ENCODE results near the gene NUDT8. TPM values are rescaled to one million over a fixed set of nuclear protein-coding genes. Genes with fewer than 3 reads are reported as not detected.

The NUDT8 gene, protein sequence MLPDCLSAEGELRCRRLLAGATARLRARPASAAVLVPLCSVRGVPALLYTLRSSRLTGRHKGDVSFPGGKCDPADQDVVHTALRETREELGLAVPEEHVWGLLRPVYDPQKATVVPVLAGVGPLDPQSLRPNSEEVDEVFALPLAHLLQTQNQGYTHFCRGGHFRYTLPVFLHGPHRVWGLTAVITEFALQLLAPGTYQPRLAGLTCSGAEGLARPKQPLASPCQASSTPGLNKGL
- polyA plus RNA-seq, result 10 to 100 TPM; 10.1 to 13.4 (median 12.3) TPM

DNA sequence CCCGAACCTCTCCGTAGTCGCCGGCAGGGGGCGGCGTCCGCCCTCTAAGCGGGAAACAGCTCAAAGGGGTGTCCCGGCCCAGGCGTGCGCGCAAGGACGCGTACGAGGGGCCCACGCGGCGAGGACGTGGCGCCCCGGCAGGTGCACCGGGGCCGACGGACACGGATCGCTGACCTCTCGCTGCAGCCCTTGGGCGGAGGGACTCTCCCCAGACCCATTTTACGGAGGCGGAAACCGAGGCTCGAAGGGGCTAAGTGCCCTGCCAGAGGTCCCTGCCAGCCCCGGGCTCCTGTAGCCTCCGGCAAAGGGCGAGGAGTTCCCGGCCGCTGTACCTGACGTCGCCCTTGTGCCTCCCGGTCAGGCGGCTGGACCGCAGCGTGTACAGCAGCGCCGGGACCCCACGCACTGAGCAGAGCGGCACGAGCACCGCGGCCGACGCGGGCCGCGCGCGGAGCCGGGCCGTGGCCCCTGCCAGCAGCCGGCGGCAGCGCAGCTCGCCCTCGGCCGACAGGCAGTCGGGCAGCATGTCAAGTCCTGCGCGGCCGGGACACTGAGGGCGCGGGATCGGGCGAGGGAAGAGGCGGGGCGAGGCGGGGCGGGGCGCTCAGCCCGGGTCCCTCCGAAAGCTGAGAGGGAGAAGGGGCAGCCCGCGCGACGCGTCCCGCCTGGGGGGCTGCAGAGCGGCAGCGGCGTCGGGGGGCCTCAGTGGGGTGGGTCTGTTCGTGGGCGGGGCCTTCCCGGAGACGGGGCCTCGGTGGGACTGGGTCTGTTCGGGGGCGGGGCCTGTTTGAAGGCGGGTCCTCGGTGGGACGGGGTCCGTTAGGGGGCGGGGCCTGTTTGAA is at the start of gene NUDT8:
TSS of gene NUDT8 (minus strand) at position 552 of the 842 bp plus-strand sequence. CDS start at position 526, 26 bp downstream.
- Mint-ChIP-seq H3K4me1 (peaks cover 6 to 14% of the 10 kb centered on the region in 2 donors), H3K27me3 (ENCODE audit: low read depth in 3 of 3) (peaks cover 0 to 2% (median 0%) of the 10 kb centered on the region in 3 donors), H3K4me3 (peak within 1 kb of the TSS; percentile 89 to 90 (median 89)), H3K9me3 (peaks cover 0 to 2% (median 0%) of the 10 kb centered on the region in 6 donors), H3K36me3 (peaks cover 0 to 6% (median 0%) of the 10 kb centered on the region in 3 donors), H3K27ac (peak within 1 kb of the TSS; percentile 75 to 92 (median 88))
- peak; percentile 84 to 86 (median 84) for DNase-seq

DNA sequence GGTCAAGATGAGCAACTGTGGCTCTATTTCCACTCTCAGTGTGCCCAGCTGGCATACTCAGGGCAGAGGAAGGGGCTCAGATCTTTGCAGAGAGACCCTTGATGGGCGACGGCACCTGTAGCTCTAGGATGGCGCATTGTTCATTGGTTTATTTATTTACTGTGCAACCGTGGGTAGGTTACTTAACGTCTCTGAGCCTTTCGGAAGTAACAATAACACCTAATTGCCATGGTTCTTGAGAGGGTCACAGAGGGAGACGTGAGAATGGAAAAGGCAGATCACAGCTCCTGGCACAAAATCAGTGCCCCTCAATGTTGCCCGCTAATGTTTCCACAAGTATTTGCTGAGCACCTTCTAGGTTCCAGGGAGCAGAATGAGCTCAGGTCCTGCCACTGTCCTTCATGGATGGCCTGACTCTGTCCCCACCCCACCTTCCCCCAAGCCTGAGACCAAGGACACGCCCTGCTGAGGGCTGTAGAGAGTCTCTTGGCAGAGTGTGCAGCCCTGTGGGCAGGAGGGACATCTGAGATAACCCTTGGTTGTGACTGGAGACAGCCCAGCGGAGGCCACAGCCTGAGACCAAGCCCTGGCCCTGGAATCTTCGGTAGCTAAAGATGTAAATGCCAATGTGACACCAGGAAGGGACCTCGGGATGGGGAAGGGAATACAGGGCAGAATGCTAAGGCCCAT is 45.5 kb upstream of the NUDT8 start:
- no peaks in the 10 kb centered on the region for H3K9me3 Mint-ChIP-seq
- H3K27ac Mint-ChIP-seq, result no peak overlapping the region
- H3K27me3 Mint-ChIP-seq (ENCODE audit: low read depth in 3 of 3), result peaks cover 1 to 6% (median 2%) of the 10 kb centered on the region in 3 donors
- no peak overlapping the region for H3K4me3 Mint-ChIP-seq
- no peaks in the 10 kb centered on the region for H3K36me3 Mint-ChIP-seq
- DNase-seq, result no peak
- H3K4me1 Mint-ChIP-seq, result no peaks in the 10 kb centered on the region

DNA sequence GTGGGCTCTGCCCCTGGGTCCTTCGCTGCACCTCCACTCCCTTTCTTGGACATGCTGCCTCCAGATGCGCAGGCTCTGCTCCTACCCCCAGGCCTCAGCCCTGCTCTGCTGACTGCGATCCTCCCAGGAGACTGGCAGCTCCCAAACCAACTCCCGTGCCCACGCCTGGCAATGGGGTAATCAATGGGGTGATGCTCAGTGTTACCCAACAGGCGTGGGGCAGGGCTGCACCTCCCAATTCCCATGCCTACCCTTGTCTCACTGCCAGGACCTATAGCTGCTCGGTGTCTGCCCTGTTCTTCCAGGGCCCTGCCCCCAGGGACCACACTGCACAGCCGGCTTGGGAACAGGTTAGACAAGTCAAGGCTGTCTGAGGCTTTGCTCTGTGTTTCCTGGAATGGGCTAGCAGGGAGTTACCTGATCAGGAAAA is 44.7 kb upstream of the NUDT8 start, which contains the start of gene ALDH3B2:
TSS of gene ALDH3B2 (minus strand) at position 182 of the 430 bp plus-strand sequence. CDS start 7,688 bp downstream, outside the sequence.
- H3K36me3 Mint-ChIP-seq, result no peaks in the 10 kb centered on the region
- H3K4me1 Mint-ChIP-seq, result no peaks in the 10 kb centered on the region
- H3K4me3 Mint-ChIP-seq, result no peak within 1 kb of the TSS
- DNase-seq, result no peak
- no peak within 1 kb of the TSS for H3K27ac Mint-ChIP-seq
- no peaks in the 10 kb centered on the region for H3K9me3 Mint-ChIP-seq
- H3K27me3 Mint-ChIP-seq (ENCODE audit: low read depth in 3 of 3), result peaks cover 1 to 6% (median 2%) of the 10 kb centered on the region in 3 donors

DNA sequence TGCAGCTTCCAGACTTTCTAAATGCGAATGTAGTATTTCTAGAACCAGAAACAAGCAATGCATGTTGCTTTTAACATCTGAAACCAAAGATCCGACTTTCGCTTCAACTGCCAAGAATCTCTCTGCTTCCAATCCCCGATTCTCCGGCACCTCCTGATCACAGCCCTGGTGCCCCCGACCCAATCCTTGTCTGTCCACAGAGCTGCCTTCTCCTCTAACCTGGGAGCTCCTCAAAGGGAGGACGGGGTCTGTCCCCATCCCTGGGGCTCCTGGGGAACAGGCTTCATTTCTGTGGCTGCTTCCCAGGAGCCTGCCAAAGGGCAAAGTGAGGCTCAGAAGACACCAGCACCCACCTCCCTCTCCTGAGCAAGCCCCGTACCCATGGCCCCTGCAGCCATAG is 44.2 kb upstream of the NUDT8 start:
- H3K27ac Mint-ChIP-seq, result no peak overlapping the region
- peaks cover 1 to 6% (median 2%) of the 10 kb centered on the region in 3 donors for H3K27me3 Mint-ChIP-seq (ENCODE audit: low read depth in 3 of 3)
- H3K9me3 Mint-ChIP-seq, result no peaks in the 10 kb centered on the region
- no peaks in the 10 kb centered on the region for H3K36me3 Mint-ChIP-seq
- DNase-seq, result no peak
- H3K4me1 Mint-ChIP-seq, result no peaks in the 10 kb centered on the region
- H3K4me3 Mint-ChIP-seq, result no peak overlapping the region

DNA sequence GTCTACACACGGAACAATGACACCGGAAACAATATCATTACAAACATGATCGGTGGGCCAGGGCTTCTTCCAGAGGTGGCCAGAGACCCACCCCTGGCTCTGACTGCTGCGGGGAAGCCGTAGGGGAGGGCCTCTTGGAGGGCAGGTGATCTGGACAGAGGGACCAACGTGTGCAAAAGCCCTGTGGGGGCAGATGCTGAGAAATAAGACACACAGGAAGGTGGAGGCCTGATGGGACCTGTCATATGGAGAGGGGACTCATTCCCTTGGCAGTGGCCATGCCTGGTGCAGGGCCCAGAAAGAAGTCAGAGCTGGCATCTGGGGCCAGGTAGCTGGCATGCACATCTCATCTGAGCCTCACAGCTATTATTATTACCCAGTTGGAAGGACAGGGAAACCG is 43.6 kb upstream of the NUDT8 start:
- no peak overlapping the region for H3K27ac Mint-ChIP-seq
- H3K4me3 Mint-ChIP-seq, result no peak overlapping the region
- H3K9me3 Mint-ChIP-seq, result no peaks in the 10 kb centered on the region
- H3K36me3 Mint-ChIP-seq, result no peaks in the 10 kb centered on the region
- no peak for DNase-seq
- H3K4me1 Mint-ChIP-seq, result no peaks in the 10 kb centered on the region
- peaks cover 1 to 6% (median 2%) of the 10 kb centered on the region in 3 donors for H3K27me3 Mint-ChIP-seq (ENCODE audit: low read depth in 3 of 3)

DNA sequence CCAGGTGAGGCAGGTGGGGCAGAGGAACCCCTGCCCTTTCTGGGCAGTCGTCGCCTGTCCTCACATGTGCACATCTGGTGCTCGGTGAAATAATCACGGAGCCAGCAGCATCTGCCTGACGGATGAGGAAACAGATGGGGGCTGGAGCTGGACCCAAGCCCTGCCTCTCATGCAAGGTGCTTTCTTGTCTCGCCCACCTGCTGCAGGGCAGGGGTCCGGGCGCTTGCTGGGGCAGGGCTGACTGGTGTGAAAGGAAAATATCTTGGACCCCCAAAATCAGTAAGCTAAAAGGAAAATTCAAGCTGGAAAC is 41.4 kb upstream of the NUDT8 start:
- no peak for DNase-seq
- Mint-ChIP-seq H3K4me3 (no peak overlapping the region), H3K4me1 (no peaks in the 10 kb centered on the region), H3K9me3 (no peaks in the 10 kb centered on the region), H3K36me3 (no peaks in the 10 kb centered on the region), H3K27me3 (ENCODE audit: low read depth in 3 of 3) (peaks cover 0 to 6% (median 1%) of the 10 kb centered on the region in 3 donors), H3K27ac (no peak overlapping the region)

DNA sequence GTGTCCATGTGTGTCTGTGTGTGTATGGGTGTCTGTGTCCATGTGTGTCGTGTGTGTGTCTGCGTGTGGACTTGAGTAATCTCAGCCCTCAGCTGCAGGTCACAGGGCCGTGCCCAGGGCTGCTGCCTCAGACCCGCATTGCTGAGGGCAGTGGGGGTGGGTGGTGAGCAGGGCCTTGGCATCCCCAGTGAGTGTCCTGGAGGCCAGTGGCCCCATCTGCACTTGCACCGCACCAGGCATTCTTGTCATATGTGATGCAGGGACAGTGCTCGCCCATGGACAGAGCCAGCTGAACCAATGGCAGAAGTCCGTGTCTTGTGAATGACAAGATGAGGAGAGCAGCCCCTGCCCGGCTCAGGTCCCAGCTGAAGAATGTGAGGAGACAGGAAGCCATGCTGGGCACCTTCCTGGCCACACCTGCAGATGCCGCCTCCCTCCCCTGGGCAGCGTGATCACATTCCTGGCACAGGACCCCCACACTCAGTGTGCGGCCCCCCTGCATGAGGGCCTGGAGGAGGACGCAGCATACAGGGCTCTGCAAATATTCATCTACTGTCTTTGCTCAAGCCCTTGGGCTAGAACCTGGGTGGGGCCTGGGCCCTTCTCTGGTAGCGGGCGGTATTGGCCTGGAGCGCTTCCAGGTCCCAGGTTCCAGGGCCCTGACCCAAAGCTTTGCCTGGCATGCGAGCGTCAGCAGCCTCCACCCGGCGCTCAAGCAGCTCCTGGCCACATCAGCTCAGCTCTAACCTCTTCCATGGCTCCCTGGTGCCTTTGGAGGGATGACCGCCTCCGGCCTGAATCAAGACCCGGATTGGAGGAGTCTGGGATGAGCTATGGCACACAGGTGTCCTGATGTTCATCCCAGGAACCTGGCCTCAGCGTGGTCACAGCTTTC is 40.8 kb upstream of the NUDT8 start:
- Mint-ChIP-seq H3K4me3 (no peak overlapping the region), H3K27ac (no peak overlapping the region), H3K36me3 (no peaks in the 10 kb centered on the region), H3K4me1 (no peaks in the 10 kb centered on the region), H3K27me3 (ENCODE audit: low read depth in 3 of 3) (peaks cover 0 to 6% (median 1%) of the 10 kb centered on the region in 3 donors), H3K9me3 (no peaks in the 10 kb centered on the region)
- no peak for DNase-seq

DNA sequence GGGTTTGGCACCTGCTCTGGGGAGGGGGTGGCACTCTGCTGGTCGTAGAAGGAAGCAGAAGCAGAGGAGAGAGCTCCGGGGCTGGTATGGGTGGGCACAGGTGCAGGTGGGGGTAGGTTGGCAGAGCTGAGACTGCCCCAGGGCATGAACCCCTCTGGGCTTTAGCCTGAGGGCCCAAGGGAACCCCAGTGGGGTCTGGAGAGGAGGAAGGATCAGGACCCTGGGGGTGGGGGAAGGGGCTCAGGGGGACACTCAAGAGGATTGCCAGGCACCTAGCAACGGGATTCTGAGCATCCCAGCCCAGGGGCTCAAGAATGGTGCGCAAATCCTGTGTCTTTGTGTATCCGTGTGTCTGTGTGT is 38.4 kb upstream of the NUDT8 start:
- Mint-ChIP-seq H3K4me3 (no peak overlapping the region), H3K27me3 (ENCODE audit: low read depth in 3 of 3) (peaks cover 0 to 3% (median 3%) of the 10 kb centered on the region in 3 donors), H3K36me3 (no peaks in the 10 kb centered on the region), H3K27ac (no peak overlapping the region), H3K9me3 (no peaks in the 10 kb centered on the region), H3K4me1 (no peaks in the 10 kb centered on the region)
- no peak for DNase-seq

DNA sequence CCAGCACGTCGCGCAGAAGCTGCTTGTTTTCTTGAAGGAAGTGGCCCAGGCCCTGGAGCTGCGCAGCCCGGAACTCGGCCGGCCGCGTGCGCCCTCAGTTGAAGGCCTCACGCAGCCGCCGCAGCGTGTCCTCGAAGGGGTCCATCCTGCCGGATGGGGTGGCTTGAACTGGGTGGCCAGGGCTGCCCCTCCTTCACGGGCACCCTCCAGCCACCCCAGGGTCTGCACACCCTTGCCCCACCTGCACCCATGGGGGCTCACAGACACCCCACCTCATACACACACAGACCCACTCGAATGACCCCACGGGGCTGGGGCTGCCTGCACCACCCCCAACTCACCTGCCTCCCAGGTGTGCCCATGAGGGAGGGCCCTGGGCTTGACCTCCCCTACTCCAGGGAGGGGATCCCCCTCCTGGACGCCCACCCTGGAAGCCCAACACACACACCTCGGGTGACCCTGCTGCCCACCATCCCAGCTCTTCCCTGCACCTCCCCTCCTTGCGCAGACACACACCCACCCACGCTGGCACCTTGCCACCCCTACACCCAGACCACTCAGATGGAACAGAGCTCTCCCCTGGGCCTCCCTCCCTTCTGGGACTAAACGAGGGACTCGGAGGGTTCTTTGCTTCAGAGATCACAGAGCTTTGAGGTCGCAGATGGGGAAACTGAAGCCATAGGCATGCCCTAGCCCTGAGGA is 37.9 kb upstream of the NUDT8 start:
- DNase-seq, result no peak
- no peaks in the 10 kb centered on the region for H3K9me3 Mint-ChIP-seq

DNA sequence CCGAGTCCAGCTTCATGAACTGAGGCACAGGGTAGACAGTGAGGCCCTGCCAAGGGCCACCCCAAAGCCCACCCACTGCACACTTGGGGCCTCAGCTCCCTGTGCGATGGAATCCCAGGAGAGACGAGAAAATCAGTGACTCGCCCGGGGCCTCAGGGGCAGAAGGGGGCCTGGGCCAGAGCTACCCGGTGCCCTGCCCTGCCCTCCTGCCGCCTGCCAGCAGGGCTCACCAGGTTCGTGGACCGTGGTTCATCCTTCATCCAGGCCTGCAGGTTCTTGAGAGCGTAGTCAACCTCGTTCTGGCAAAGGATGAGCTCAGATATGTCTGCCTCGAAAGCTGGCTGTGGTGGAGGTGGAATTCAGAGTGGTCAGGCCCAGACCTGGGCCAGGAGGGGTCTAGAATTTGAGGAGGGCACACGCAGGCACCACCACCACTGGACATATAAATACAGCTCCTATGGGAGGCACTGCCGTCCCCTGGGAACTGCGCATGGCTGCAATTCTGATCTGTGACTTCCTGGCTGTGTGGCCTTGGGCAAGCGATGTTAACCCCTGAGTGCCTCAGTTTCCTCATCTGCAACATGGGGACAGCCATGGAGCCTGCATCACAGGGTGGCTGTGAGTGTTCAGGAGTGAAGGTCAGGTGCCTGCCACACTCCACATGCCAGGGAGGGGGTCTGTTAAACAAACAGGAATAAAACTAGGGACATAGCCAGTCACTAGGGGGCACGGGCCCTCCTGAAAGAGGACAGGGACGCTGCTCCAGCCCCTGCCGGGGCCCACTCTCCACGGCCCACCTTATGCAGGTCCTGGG is 37.1 kb upstream of the NUDT8 start:
- H3K9me3 Mint-ChIP-seq, result no peaks in the 10 kb centered on the region
- H3K27ac Mint-ChIP-seq, result no peak overlapping the region
- H3K36me3 Mint-ChIP-seq, result no peaks in the 10 kb centered on the region
- no peak for DNase-seq
- H3K4me1 Mint-ChIP-seq, result no peaks in the 10 kb centered on the region
- H3K4me3 Mint-ChIP-seq, result no peak overlapping the region
- H3K27me3 Mint-ChIP-seq (ENCODE audit: low read depth in 3 of 3), result peaks cover 0 to 3% (median 2%) of the 10 kb centered on the region in 3 donors

More for the DNA sequence above, 37.9 kb upstream of the NUDT8 start:
- Mint-ChIP-seq H3K36me3 (no peaks in the 10 kb centered on the region), H3K27me3 (ENCODE audit: low read depth in 3 of 3) (peaks cover 0 to 3% (median 2%) of the 10 kb centered on the region in 3 donors), H3K4me3 (no peak overlapping the region), H3K27ac (no peak overlapping the region), H3K4me1 (no peaks in the 10 kb centered on the region)

DNA sequence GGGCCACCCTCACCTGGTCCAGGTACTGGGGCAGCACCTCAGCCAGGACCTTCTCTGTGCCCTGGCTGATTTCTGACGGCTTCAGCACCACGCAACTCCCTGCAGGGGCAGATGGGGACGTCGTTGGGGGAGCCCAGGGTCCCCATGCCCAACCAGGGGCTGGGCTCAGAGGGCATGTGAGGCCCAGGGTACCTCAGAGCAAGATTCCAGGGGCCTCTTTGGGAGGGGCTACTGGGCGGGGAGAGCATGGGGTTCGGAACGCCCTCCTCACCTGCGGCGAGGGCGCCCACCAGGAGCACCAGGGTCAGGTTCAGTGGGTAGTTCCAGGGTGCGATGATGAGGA is 36.5 kb upstream of the NUDT8 start:
- no peak for DNase-seq
- peaks cover 0 to 5% (median 2%) of the 10 kb centered on the region in 3 donors for H3K27me3 Mint-ChIP-seq (ENCODE audit: low read depth in 3 of 3)
- H3K4me3 Mint-ChIP-seq, result no peak overlapping the region
- H3K4me1 Mint-ChIP-seq, result no peaks in the 10 kb centered on the region
- no peaks in the 10 kb centered on the region for H3K9me3 Mint-ChIP-seq
- H3K27ac Mint-ChIP-seq, result no peak overlapping the region
- H3K36me3 Mint-ChIP-seq, result no peaks in the 10 kb centered on the region

DNA sequence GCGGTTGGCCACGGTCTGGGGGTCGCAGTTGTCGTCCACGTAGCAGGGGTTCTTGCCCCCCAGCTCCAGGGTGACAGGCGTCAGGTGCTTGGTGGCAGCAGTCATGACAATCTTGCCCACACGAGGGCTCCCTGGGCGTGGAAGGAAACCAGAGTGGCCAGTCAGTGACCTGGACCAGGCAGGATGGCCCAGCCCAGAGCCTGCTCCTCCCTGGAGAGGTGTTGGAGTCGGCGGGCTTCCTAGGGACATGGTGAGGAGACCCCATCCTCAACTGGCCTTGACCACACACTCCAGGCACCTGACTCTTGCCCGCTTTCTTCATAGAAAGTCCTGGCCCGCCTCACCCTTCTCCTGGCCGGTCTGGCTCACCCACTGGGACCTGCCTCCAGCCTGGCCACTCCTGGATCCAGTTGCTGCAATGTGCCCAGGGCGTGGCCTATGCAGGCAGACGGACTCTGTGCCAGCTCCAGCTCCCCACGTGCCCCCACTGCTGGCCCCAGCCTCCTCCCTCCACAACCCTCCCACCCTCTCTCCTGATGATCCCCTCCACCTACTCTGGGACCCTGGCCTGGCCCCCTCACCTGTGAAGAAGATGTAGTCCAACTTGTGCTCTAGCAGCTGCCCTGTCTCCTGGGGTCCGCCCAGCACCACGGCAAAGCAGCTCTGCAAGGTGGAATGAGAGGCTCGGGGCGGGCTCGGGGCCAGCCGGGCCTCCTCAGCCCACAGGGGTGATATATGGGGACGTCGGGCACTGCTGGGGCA is 36.0 kb upstream of the NUDT8 start:
- no peaks in the 10 kb centered on the region for H3K9me3 Mint-ChIP-seq
- H3K36me3 Mint-ChIP-seq, result no peaks in the 10 kb centered on the region
- no peak for DNase-seq
- peaks cover 0 to 7% (median 2%) of the 10 kb centered on the region in 3 donors for H3K27me3 Mint-ChIP-seq (ENCODE audit: low read depth in 3 of 3)
- no peak overlapping the region for H3K27ac Mint-ChIP-seq
- H3K4me1 Mint-ChIP-seq, result no peaks in the 10 kb centered on the region
- H3K4me3 Mint-ChIP-seq, result no peak overlapping the region

Data from immature natural killer cell (primary cell).